OCI-LY1 (cell line): ENCODE data around the gene SLC26A8.

Experiments
- EZH2 ChIP-seq: fragments of 200-600 bp; sonication (generic), shearing (Covaris generic); IDR thresholded peaks from 2 replicates; pipeline ENCODE4 v1.8.0; 2017; ENCODE audit warnings: borderline replicate concordance, mixed run types, mild to moderate bottlenecking, antibody characterized with exemption, low read length, moderate library complexity, mixed read lengths
- TF ChIP-seq, protein P1 (sequence below): fragments of 200-600 bp; sonication (generic), shearing (Covaris generic); IDR thresholded peaks from 2 replicates; pipeline ENCODE4 v1.5.1; 2017; ENCODE audit warnings: mild to moderate bottlenecking, antibody characterized with exemption, low read length, moderate library complexity, mixed read lengths

DNA sequence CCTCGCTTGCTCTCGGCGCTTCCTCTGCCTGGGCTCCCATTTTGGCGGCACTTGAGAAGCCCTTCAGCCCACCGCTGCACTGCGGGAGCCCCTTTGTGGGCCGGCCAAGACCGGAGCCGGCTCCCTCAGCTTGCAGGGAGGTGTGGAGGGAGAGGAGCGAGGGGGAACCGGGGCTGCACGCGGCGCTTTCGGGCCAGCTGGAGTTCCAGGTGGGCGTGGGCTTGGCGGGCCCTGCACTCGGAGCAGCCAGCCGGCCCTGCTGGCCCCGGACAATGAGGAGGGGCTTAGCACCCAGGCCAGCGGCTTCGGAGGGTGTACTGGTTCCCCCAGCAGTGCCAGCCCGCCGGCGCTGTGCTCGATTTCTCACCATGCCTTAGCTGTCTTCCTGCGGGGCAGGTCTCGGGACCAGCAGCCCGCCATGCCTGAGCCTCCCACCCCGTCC, 93.3 kb downstream of the SLC26A8 start:
- TF ChIP-seq, protein P1, sequence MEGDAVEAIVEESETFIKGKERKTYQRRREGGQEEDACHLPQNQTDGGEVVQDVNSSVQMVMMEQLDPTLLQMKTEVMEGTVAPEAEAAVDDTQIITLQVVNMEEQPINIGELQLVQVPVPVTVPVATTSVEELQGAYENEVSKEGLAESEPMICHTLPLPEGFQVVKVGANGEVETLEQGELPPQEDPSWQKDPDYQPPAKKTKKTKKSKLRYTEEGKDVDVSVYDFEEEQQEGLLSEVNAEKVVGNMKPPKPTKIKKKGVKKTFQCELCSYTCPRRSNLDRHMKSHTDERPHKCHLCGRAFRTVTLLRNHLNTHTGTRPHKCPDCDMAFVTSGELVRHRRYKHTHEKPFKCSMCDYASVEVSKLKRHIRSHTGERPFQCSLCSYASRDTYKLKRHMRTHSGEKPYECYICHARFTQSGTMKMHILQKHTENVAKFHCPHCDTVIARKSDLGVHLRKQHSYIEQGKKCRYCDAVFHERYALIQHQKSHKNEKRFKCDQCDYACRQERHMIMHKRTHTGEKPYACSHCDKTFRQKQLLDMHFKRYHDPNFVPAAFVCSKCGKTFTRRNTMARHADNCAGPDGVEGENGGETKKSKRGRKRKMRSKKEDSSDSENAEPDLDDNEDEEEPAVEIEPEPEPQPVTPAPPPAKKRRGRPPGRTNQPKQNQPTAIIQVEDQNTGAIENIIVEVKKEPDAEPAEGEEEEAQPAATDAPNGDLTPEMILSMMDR = no peak
- TF ChIP-seq EZH2 = no peak
